ENCODE data around the gene BTNL3. TPM values are rescaled to one million over a fixed set of nuclear protein-coding genes. Genes with fewer than 3 reads are reported as not detected.

The BTNL3 gene
- total and polyA plus RNA-seq, 9 of the 15 experiments (the other 6 are each of a cell fraction or from before 2014, with no cell fraction given) = 0.03 to 0.44 (median 0.04) TPM; not detected in 4

DNA sequence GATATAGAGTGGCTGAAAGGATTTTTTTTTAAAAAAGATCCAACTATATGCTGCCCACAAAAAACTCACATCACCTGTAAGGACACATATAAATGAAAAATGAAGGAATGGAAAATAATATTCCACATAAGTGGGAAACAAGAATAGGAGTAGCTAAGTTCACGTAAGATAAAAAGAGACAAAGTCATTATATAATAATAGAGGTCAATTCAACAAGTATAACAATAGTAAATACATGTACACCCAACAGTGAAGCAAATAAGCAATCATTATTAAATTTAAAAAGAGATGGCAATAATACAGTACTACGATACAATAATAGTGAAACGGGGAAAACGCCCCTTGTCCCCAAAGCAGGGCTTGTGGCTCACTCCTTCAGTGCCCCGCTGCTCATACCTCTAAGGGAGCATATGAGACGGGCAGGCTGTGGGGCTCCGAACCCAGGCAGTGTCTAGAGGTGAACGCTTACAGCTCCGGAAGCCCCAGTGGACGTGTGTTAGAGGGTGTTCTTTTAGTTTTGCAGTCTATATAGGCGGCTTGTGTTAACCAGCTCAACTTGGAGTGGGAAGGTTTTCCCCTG is 38.9 kb downstream of the BTNL3 start (continued):
- TF ChIP-seq RBM25 (IDR thresholded peaks at IDR 0.05; ENCODE audit: low read depth, low read length, severe bottlenecking) (no peak), NFIX (CRISPR knock-in tag; IDR thresholded peaks at IDR 0.05; ENCODE audit: low read depth) (no peak), ZC3H8 (IDR thresholded peaks at IDR 0.05) (no peak), E2F5 (CRISPR knock-in tag; IDR thresholded peaks at IDR 0.05) (no peak), ZNF561 (CRISPR knock-in tag; conservative IDR thresholded peaks at IDR 0.05) (no peak), ZNF551 (CRISPR knock-in tag; IDR thresholded peaks at IDR 0.05) (no peak), ZNF3 (CRISPR knock-in tag; IDR thresholded peaks at IDR 0.05) (no peak), ZBTB8A (IDR thresholded peaks at IDR 0.05; ENCODE audit: partially characterized antibody) (no peak), CBX2 (IDR thresholded peaks at IDR 0.05; ENCODE audit: insufficient read depth, low read length, poor library complexity, severe bottlenecking) (no peak)
- TF ChIP-seq, protein P1, sequence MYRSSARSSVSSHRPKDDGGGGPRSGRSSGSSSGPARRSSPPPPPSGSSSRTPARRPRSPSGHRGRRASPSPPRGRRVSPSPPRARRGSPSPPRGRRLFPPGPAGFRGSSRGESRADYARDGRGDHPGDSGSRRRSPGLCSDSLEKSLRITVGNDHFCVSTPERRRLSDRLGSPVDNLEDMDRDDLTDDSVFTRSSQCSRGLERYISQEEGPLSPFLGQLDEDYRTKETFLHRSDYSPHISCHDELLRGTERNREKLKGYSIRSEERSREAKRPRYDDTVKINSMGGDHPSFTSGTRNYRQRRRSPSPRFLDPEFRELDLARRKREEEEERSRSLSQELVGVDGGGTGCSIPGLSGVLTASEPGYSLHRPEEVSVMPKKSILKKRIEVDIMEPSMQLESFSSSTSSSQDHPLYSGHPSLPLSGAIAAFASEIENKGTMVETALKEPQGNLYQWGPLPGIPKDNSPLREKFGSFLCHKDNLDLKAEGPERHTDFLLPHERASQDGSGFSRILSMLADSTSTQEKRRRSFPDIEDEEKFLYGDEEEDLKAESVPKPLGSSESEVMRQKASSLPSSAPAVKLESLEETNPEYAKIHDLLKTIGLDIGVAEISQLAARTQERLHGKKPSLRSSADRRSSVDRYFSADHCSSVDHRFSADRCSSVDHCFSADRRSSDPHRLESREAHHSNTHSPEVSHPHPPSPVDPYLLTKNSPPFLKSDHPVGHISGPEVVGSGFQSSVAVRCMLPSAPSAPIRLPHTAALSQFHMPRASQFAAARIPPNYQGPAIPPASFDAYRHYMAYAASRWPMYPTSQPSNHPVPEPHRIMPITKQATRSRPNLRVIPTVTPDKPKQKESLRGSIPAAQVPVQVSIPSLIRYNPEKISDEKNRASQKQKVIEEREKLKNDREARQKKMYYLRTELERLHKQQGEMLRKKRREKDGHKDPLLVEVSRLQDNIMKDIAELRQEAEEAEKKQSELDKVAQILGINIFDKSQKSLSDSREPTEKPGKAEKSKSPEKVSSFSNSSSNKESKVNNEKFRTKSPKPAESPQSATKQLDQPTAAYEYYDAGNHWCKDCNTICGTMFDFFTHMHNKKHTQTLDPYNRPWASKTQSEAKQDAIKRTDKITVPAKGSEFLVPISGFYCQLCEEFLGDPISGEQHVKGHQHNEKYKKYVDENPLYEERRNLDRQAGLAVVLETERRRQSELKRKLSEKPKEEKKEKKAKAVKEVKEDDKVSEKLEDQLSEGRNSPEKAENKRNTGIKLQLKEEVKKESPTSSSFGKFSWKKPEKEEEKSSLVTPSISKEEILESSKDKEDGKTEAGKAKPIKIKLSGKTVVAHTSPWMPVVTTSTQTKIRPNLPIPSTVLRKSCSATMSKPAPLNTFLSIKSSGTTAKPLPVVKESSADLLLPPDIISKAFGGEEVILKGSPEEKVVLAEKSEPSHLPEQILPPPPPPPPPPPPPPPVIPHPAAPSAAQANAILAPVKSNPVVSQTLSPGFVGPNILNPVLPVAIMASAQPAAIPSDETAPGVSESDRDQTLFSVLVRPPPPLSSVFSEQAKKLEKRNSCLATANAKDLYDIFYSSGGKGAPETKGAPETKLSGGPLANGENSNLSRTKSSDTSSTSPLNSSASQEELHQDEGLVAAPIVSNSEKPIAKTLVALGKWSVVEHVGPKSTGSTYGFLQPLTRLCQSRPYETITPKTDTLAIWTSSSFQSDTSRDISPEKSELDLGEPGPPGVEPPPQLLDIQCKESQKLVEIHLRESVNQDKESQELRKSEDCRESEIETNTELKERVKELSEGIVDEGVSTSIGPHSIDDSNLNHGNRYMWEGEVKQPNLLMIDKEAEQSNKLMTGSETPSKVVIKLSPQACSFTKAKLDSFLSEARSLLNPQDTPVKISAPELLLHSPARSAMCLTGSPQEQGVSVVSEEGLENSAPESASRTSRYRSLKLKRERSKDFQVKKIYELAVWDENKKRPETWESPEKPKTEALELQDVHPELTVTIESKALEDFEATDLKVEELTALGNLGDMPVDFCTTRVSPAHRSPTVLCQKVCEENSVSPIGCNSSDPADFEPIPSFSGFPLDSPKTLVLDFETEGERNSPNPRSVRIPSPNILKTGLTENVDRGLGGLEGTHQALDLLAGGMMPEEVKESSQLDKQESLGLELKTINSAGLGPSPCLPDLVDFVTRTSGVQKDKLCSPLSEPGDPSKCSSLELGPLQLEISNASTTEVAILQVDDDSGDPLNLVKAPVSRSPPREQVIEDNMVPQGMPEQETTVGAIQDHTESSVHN (IDR thresholded peaks at IDR 0.05; ENCODE audit: borderline replicate concordance in 1 of 2, low read depth in 1 of 2) = 0 out of 4 replicates have a peak, but pooled peaks of 1 of the 2 experiments have one; percentile 78
